NCI-H510A (cell line): ENCODE data around the gene PJA2.
A peak's percentile ranks its signal among the peaks of the same experiment; 100 is the strongest.
"Not testable (repeated sequence)": the region's sequence is repeated elsewhere in the genome, so short reads cannot be mapped to it uniquely, and the experiment has no call there.

Source experiments
- DNase-seq: peaks from one replicate; lab custom pipeline; 2025; lab: John Stamatoyannopoulos, UW

Gene PJA2

GRCh38 chr5:109409844-109410388 is at the start of gene PJA2:
Gene PJA2 (minus strand): TSS chr5:109409974. CDS start chr5:109383433, 26,541 bp downstream.
- peak; percentile 98 for DNase-seq

GRCh38 chr5:109455598-109456096 is 45.9 kb upstream of the PJA2 start:
- DNase-seq = peak; percentile 13

- no peak for DNase-seq
Observed at GRCh38 chr5:109454731-109455505, 45.1 kb upstream of the PJA2 start.

GRCh38 chr5:109453251-109453650 is 43.5 kb upstream of the PJA2 start:
- DNase-seq = no peak

GRCh38 chr5:109452661-109453060 is 42.9 kb upstream of the PJA2 start:
- DNase-seq = no peak

GRCh38 chr5:109451146-109451545 is 41.4 kb upstream of the PJA2 start:
- no peak for DNase-seq

GRCh38 chr5:109450129-109450877 is 40.5 kb upstream of the PJA2 start:
- DNase-seq = no peak

- no peak for DNase-seq
Observed at GRCh38 chr5:109448838-109449237, 39.1 kb upstream of the PJA2 start.

GRCh38 chr5:109439590-109439989 is 29.8 kb upstream of the PJA2 start:
- DNase-seq = no peak

- DNase-seq = no peak
Observed at GRCh38 chr5:109426075-109426474, 16.3 kb upstream of the PJA2 start.

GRCh38 chr5:109425521-109425920 is 15.7 kb upstream of the PJA2 start:
- not testable (repeated sequence) for DNase-seq

- DNase-seq = no peak
Observed at GRCh38 chr5:109421956-109422355, 12.2 kb upstream of the PJA2 start.

GRCh38 chr5:109418712-109419352 is 9.1 kb upstream of the PJA2 start:
- DNase-seq = no peak

GRCh38 chr5:109416882-109417281 is 7.1 kb upstream of the PJA2 start:
- no peak for DNase-seq

GRCh38 chr5:109413921-109414461 is 4.2 kb upstream of the PJA2 start:
- DNase-seq = not testable (repeated sequence)

- DNase-seq = no peak
Observed at GRCh38 chr5:109413458-109413857, 3.7 kb upstream of the PJA2 start.

- no peak for DNase-seq
Observed at GRCh38 chr5:109412981-109413402, 3.2 kb upstream of the PJA2 start.

- DNase-seq = no peak
Observed at GRCh38 chr5:109411627-109412026, 1.9 kb upstream of the PJA2 start.

- no peak for DNase-seq
Observed at GRCh38 chr5:109411149-109411514, 1.4 kb upstream of the PJA2 start.

- DNase-seq = no peak
Observed at GRCh38 chr5:109410389-109411148, 795 bp upstream of the PJA2 start.
